Measurements from ENCODE around the gene RBPMS2. TPM values are rescaled to one million over a fixed set of nuclear protein-coding genes. Genes with fewer than 3 reads are reported as not detected.
A peak's percentile ranks its signal among the peaks of the same experiment; 100 is the strongest.

RBPMS2 gene
- total RNA-seq, 1 donor from 2014 or later = not detected

DNA sequence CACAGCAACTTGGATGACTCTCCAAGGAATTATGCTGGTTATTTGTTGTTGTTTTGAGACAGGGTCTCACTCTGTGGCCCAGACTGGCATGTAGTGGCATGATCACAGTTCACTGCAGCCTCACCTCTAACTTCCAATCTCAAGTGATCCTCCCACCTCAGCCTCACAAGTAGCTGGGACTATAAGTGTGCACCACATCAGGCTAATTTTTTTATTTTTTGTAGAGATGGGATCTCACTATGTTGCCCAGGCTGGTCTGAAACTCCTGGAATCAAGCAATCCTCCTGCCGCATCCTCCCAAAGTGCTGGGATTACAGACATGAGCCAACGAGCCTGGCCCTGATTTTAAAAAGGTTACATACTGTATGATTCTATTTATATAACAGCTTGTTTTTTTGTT, 63.0 kb downstream of the RBPMS2 start:
- TF ChIP-seq, protein P1, sequence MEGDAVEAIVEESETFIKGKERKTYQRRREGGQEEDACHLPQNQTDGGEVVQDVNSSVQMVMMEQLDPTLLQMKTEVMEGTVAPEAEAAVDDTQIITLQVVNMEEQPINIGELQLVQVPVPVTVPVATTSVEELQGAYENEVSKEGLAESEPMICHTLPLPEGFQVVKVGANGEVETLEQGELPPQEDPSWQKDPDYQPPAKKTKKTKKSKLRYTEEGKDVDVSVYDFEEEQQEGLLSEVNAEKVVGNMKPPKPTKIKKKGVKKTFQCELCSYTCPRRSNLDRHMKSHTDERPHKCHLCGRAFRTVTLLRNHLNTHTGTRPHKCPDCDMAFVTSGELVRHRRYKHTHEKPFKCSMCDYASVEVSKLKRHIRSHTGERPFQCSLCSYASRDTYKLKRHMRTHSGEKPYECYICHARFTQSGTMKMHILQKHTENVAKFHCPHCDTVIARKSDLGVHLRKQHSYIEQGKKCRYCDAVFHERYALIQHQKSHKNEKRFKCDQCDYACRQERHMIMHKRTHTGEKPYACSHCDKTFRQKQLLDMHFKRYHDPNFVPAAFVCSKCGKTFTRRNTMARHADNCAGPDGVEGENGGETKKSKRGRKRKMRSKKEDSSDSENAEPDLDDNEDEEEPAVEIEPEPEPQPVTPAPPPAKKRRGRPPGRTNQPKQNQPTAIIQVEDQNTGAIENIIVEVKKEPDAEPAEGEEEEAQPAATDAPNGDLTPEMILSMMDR (IDR thresholded peaks at IDR 0.05) = no peak
- no peaks in the 10 kb centered on the region for H3K27me3 ChIP-seq
- H3K4me3 ChIP-seq = no peak overlapping the region
- H3K4me1 ChIP-seq = no peaks in the 10 kb centered on the region
- DNase-seq (ENCODE audit: low spot score in 2 of 2) = no peak
- intact Hi-C loops (cut with DNase I) = no loop called here
- H3K36me3 ChIP-seq = no peaks in the 10 kb centered on the region
- H3K27ac ChIP-seq = no peak overlapping the region
- H3K9me3 ChIP-seq = no peaks in the 10 kb centered on the region

DNA sequence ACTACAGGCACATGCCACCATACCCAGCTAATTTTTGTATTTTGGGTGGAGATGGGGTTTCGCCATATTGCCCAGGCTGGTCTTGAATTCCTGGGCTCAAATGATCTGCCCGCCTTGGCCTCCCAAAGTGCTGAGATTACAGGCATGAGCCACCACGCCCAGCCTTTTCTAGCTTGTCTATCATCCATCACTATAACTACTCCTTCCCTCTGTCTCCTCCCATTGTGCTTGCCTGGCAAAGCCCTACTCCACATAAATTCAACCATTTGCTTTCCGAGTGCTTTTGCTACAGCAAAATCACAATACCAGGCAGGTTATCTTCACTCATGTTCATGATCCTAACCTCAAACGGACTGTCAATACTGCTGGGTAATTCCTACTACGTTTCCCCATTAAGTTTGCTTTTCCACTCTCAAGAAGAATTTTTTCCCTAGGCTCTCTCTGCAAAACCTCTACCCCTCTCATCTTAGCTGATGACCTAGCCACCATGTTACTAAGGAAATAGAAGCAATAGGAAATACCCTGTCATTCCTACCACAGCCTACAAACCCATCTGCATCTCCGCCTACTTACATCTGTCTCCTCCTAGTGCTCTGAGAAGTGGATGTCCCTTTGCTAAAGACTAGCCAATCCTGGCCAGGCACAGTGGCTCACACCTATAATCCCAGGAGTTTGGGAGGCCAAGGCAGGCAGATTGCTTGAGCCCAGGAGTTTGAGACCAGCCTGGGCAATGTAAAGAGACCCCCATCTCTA, 64.5 kb downstream of the RBPMS2 start:
- Histone ChIP-seq H3K27me3 (no peaks in the 10 kb centered on the region), H3K4me1 (no peaks in the 10 kb centered on the region), H3K4me3 (no peak overlapping the region), H3K27ac (no peak overlapping the region), H3K9me3 (no peaks in the 10 kb centered on the region), H3K36me3 (no peaks in the 10 kb centered on the region)
- TF ChIP-seq, protein P1 (IDR thresholded peaks at IDR 0.05) = no peak
- DNase-seq (ENCODE audit: low spot score in 2 of 2) = no peak
- intact Hi-C loops (cut with DNase I) = no loop called here

DNA sequence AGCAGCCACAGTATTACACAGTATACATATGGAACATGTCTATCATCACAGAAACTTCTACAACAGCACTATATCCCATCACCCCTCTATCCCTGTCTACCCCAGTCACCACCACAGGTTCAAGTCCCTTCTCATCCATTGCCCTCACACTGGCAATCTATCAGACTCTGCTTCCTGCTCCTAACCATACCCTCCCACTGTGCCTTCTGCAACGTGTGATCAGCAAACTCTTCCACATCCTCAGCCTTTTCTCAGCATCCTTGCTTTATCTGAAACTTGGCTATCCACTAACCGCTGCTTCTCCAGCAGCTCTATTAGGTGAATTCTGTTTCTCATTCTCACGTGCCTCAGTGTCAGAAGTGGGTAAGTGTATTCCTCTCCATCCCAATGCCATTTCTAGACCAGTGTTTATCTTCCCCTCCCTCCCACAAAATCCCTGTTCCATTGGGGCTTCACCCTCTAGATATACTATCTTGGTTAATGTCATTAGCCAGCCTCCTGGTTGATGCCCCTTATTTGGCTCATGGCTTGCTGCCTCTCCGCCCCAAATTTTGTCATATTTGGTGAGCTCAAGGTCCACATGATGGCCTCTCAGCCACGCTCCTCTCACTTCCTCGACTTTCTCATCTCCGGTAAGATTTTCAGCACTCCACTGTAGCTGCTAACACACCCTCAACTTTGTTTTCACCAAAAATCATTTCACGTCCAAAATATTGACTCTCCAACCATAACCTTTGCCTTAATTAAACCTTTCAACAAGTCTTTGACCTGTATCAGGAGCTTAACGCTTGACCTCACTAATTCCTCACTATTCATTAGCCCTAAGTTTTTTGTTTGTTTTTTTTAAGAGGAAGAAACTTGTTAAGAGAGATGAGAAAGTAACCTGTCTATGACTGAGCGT, 69.1 kb downstream of the RBPMS2 start:
- intact Hi-C loops (cut with DNase I) = no loop called here
- Histone ChIP-seq H3K36me3 (no peaks in the 10 kb centered on the region), H3K27me3 (no peaks in the 10 kb centered on the region), H3K4me1 (peaks cover 3 to 13% of the 10 kb centered on the region in 2 donors), H3K9me3 (no peaks in the 10 kb centered on the region), H3K27ac (no peak overlapping the region), H3K4me3 (no peak overlapping the region)
- TF ChIP-seq, protein P1 (IDR thresholded peaks at IDR 0.05) = no peak
- DNase-seq (ENCODE audit: low spot score in 2 of 2) = no peak

DNA sequence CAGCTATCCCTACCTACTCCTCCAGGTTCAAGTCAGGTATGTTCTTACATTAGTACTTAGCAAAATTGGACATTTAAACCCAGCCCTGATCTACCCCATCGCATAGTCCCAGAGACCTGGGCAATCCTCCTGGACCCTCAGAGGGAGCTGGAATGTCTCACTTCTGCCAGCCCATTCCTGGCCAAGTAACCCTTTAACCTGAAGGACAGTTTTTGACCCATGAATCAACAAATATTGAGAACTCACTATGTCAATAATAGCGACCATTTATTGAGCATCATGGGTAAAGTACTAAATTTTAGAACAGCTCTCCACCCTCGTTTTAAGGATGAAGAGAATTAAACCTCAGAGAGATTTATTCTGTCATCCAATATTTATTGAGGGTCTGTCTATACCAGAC, 70.4 kb downstream of the RBPMS2 start:
- Histone ChIP-seq H3K9me3 (no peaks in the 10 kb centered on the region), H3K4me1 (peaks cover 3 to 26% of the 10 kb centered on the region in 2 donors), H3K27ac (no peak overlapping the region), H3K4me3 (no peak overlapping the region), H3K36me3 (no peaks in the 10 kb centered on the region), H3K27me3 (no peaks in the 10 kb centered on the region)
- intact Hi-C loops (cut with DNase I) = no loop called here
- TF ChIP-seq, protein P1 (IDR thresholded peaks at IDR 0.05) = no peak
- DNase-seq (ENCODE audit: low spot score in 2 of 2) = no peak

DNA sequence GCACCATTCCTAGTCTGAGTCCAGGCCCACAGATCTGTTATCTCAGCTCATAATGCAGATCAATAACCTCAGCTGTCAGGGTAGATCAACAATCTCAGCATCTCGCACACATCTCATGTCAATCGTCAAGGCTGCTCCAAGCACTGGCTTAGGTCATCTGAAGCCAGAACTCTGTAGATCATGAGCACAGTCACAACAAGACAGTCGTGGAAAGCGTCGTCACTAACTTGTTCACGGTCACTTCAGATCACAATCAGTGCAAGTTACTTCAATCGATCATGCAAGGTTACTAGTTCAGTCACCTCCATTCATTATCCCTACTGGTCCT, 71.8 kb downstream of the RBPMS2 start:
- Histone ChIP-seq H3K9me3 (no peaks in the 10 kb centered on the region), H3K4me1 (peaks cover 10 to 39% of the 10 kb centered on the region in 2 donors), H3K36me3 (no peaks in the 10 kb centered on the region), H3K27ac (peak overlapping the region; percentile 84 to 85), H3K4me3 (peak overlapping the region; percentile 74 to 75), H3K27me3 (no peaks in the 10 kb centered on the region)
- intact Hi-C loops (cut with DNase I) = no loop called here
- no peak for DNase-seq (ENCODE audit: low spot score in 2 of 2)
- TF ChIP-seq, protein P1 (IDR thresholded peaks at IDR 0.05) = no peak

Measured in ascending aorta (tissue), 2 donors.